Ishikawa (cell line): ENCODE data around the gene IQSEC3.

Experiments used
- CEBPB ChIP-seq: IDR thresholded peaks from 2 replicates; pipeline ENCODE4 v1.6.1; 2012
- CREB1 ChIP-seq: IDR thresholded peaks from 2 replicates; pipeline ENCODE4 v1.6.1; 2012; ENCODE audit warnings: low read depth
- EGR1 ChIP-seq: IDR thresholded peaks from 2 replicates; pipeline ENCODE4 v1.6.1; 2012
- EP300 ChIP-seq: IDR thresholded peaks from 2 replicates; pipeline ENCODE4 v1.6.1; 2012; ENCODE audit warnings: borderline replicate concordance
- FOXM1 ChIP-seq: IDR thresholded peaks from 2 replicates; pipeline ENCODE4 v1.6.1; 2012; ENCODE audit warnings: low read depth, borderline replicate concordance
- MAX ChIP-seq: IDR thresholded peaks from 2 replicates; pipeline ENCODE4 v1.6.1; 2012
- NFIC ChIP-seq: IDR thresholded peaks from 2 replicates; pipeline ENCODE4 v1.6.1; 2012
- RAD21 ChIP-seq: IDR thresholded peaks from 2 replicates; pipeline ENCODE4 v1.6.1; 2012; ENCODE audit warnings: low read depth
- REST ChIP-seq: IDR thresholded peaks from 2 replicates; pipeline ENCODE4 v1.6.1; 2012; ENCODE audit warnings: low read depth, mild to moderate bottlenecking
- TAF1 ChIP-seq: IDR thresholded peaks from 2 replicates; pipeline ENCODE4 v1.6.1; 2012; ENCODE audit warnings: low read depth, mild to moderate bottlenecking
- TCF12 ChIP-seq: IDR thresholded peaks from 2 replicates; pipeline ENCODE4 v1.6.1; 2012; ENCODE audit warnings: low read depth
- TEAD4 ChIP-seq: IDR thresholded peaks from 2 replicates; pipeline ENCODE4 v1.6.1; 2012
- USF1 ChIP-seq: IDR thresholded peaks from 2 replicates; pipeline ENCODE4 v1.6.1; 2012
- YY1 ChIP-seq: IDR thresholded peaks from 2 replicates; pipeline ENCODE4 v1.6.1; 2012; ENCODE audit warnings: low read depth
- ZBTB7A ChIP-seq: IDR thresholded peaks from 2 replicates; pipeline ENCODE4 v1.6.1; 2012; ENCODE audit warnings: low read depth

IQSEC3 gene

GRCh38 chr12:117816-118345 is 51.3 kb downstream of the IQSEC3 start:
- TF ChIP-seq TCF12 (no peak), USF1 (no peak), RAD21 (no peak), CEBPB (no peak), FOXM1 (no peak), ZBTB7A (no peak), EP300 (no peak), EGR1 (no peak), TAF1 (no peak), NFIC (no peak), YY1 (no peak), TEAD4 (no peak), CREB1 (no peak), REST (no peak)

GRCh38 chr12:118591-118990 is 52.0 kb downstream of the IQSEC3 start:
- TF ChIP-seq FOXM1 (no peak), TCF12 (no peak), CREB1 (no peak), REST (no peak)

GRCh38 chr12:120951-121350 is 54.4 kb downstream of the IQSEC3 start:
- TF ChIP-seq TAF1 (no peak), YY1 (no peak), CREB1 (no peak), TCF12 (no peak), MAX (no peak)

GRCh38 chr12:121647-122046 is 55.1 kb downstream of the IQSEC3 start:
- TF ChIP-seq RAD21: no peak
- TF ChIP-seq REST: peak; percentile 82

GRCh38 chr12:125075-125474 is 58.5 kb downstream of the IQSEC3 start:
- no peak for TF ChIP-seq MAX

- TF ChIP-seq TCF12 (no peak), EGR1 (no peak), NFIC (no peak), TEAD4 (no peak), REST (no peak), CREB1 (no peak), CEBPB (no peak), ZBTB7A (no peak), FOXM1 (no peak), RAD21 (no peak)
Measured at GRCh38 chr12:125566-125965, 59.0 kb downstream of the IQSEC3 start.
